Diencephalon (tissue), 1 donor: Measurements from ENCODE around the gene DTX4. TPM values are rescaled to one million over a fixed set of nuclear protein-coding genes. Genes with fewer than 3 reads are reported as not detected.

ENCODE experiments used
- small RNA-seq: library from RNA; depleted of rRNA; stranded (forward); fragments of <200 nt; gene quantifications from one replicate; pipeline ENCODE3, GENCODE V24; 2014
- total RNA-seq: library from RNA; depleted of rRNA; stranded (reverse); fragments of >200 nt; gene quantifications from one replicate; pipeline ENCODE4 v1.2.3, GENCODE V29; 2014

DTX4 gene
- total RNA-seq = 52.4 TPM

GRCh38 chr11:59171508-59172322 is at the start of gene DTX4:
Gene DTX4, plus strand, starts transcription at chr11:59172132. Its CDS starts 464 bp downstream, at chr11:59172596.

GRCh38 chr11:59142530-59143507 is 29.1 kb upstream of the DTX4 start, which contains the start of gene FAM111A:
Gene FAM111A, plus strand, starts transcription at chr11:59142856. Its CDS starts 6,017 bp downstream, at chr11:59148873.

GRCh38 chr11:59212744-59213631 is 41.1 kb downstream of the DTX4 start, which contains the start of gene MPEG1:
Gene MPEG1, minus strand, starts transcription at chr11:59212927. Its CDS starts 62 bp downstream, at chr11:59212865.

Small RNA genes lying within 50 kb of the gene (small RNA-seq; reads per million reads assigned to genes)
- not detected for gene RN7SL42P

Other genes starting within 250 kb of the DTX4 start
- 3.5 TPM for gene GLYATL1, start 232.6 kb upstream of the DTX4 start, total RNA-seq
- not detected for gene GLYATL1B, start 85.8 kb upstream of the DTX4 start, total RNA-seq
- gene FAM111B, start 64.9 kb upstream of the DTX4 start, total RNA-seq = 7.2 TPM
- 15.7 TPM for gene FAM111A, start 29.3 kb upstream of the DTX4 start, total RNA-seq
- 3.0 TPM for gene MPEG1, start 40.8 kb downstream of the DTX4 start, total RNA-seq
- gene OR5AN1, start 186.8 kb downstream of the DTX4 start, total RNA-seq = not detected